H1 (cell line): ENCODE results near the gene DSG2. TPM values are rescaled to one million over a fixed set of nuclear protein-coding genes. Genes with fewer than 3 reads are reported as not detected.

Experiments
- BCL11A ChIP-seq, 2 experiments: IDR thresholded peaks; one replicate each; pipeline ENCODE4 v1.6.1; 2011; ENCODE audit warnings: low read depth in 2 of 2, low read length in 2 of 2, mild to moderate bottlenecking in 2 of 2
- KDM1A ChIP-seq: fragments of 200-600, 300-600 bp; sonication (generic); IDR thresholded peaks from 2 replicates; pipeline ENCODE4 v1.7.1; 2016; ENCODE audit warnings: mild to moderate bottlenecking, low read length, borderline replicate concordance
- NRF1 ChIP-seq: IDR thresholded peaks from 2 replicates; pipeline ENCODE4 v1.6.1; 2011; ENCODE audit warnings: mild to moderate bottlenecking, low read depth, low read length, improper control_type of control experiment
- POU5F1 ChIP-seq: IDR thresholded peaks from 2 replicates; pipeline ENCODE4 v1.6.1; 2011; ENCODE audit warnings: low read depth, mild to moderate bottlenecking, low read length, moderate library complexity
- SIN3A ChIP-seq, 2 experiments: IDR thresholded peaks in 1 of 2; conservative IDR thresholded peaks in 1 of 2; 2 replicates each; pipeline ENCODE4 v1.6.1; 2011 to 2012; ENCODE audit warnings: low read length in 2 of 2, improper control_type of control experiment in 1 of 2, low read depth in 1 of 2, mild to moderate bottlenecking in 1 of 2
- polyA plus RNA-seq, 7 experiments: library from polyadenylated mRNA; depleted of rRNA in 3 of 7; stranded (reverse) in 5 of 7; unstranded in 2 of 7; fragments of >200 nt in 5 of 7; fragments of 200-250 nt in 2 of 7; gene quantifications; 1 replicate in 5 of 7; 2 replicates in 1 of 7; 4 replicates in 1 of 7; pipeline versions ENCODE4 v1.2.1 to v1.2.3, GENCODE V29; 2011 to 2013; ENCODE audit warnings: missing spikeins in 2 of 7, mixed read lengths in 2 of 7
- total RNA-seq: library from RNA; stranded (reverse); fragmentation: NEBNext Ultra II Directional; extraction: Animal tissue kit (Norgen Biotek cat#: 25700); gene quantifications from 2 replicates; pipeline ENCODE4 v1.2.1, GENCODE V29; 2021

DSG2 gene
- total and polyA plus RNA-seq, 2 of the 8 experiments (the other 6 are each of a cell fraction or from before 2014, with no cell fraction given): 60.1 to 144 TPM

GRCh38 chr18:31557446-31557845 is 59.5 kb downstream of the DSG2 start (continued):
- TF ChIP-seq NRF1 (no peak), POU5F1 (no peak), BCL11A (IDR thresholded peaks at IDR 0.05; ENCODE audit: low read depth in 2 of 2, low read length in 2 of 2) (no peak), KDM1A (no peak), SIN3A (conservative IDR thresholded peaks at IDR 0.05 in 1 of 2, IDR thresholded peaks at IDR 0.05 in 1 of 2; ENCODE audit: low read depth in 1 of 2, low read length in 2 of 2) (no peak)
